Measurements from ENCODE around the gene LVRN. TPM values are rescaled to one million over a fixed set of nuclear protein-coding genes. Genes with fewer than 3 reads are reported as not detected.

The LVRN gene
- total and polyA plus RNA-seq, 2 of the 13 experiments (the other 11 are each of a cell fraction or from before 2014, with no cell fraction given), result 0.09 to 0.20 TPM

- TF ChIP-seq PLSCR1 (CRISPR knock-in tag; IDR thresholded peaks at IDR 0.05; ENCODE audit: borderline replicate concordance) (no peak), FLYWCH1 (CRISPR knock-in tag; IDR thresholded peaks at IDR 0.05) (no peak), ZNF644 (CRISPR knock-in tag; IDR thresholded peaks at IDR 0.05; ENCODE audit: low read depth) (no peak), GFI1 (CRISPR knock-in tag; IDR thresholded peaks at IDR 0.05; ENCODE audit: borderline replicate concordance) (no peak)
- no peak overlapping the region for H3K4me2 ChIP-seq (ENCODE audit: low read depth, low read length)
- H3K36me3 ChIP-seq (replicated peaks in 1 of 2; ENCODE audit: control insufficient read depth in 1 of 2, insufficient read depth in 2 of 2, low read length in 2 of 2), result no peaks in the 10 kb centered on the region
- DNase-seq (ENCODE audit: low spot score), result no peak
- CTCF ChIA-PET (ENCODE audit: low intra/inter-chr PET ratio, low total read pairs), result no interaction called here
- 70% methylated on average over 6 of the region's 6 CpGs for WGBS (ENCODE audit: low lambda C conversion rate)
- BruUV-seq (replicated peaks), result no TSS peak
- H3K27me3 ChIP-seq (ENCODE audit: control insufficient read depth in 1 of 2, insufficient read depth in 2 of 2, low read length in 2 of 2), result no peaks in the 10 kb centered on the region; a peak in 1 of 5 replicates
- POLR2A ChIA-PET, result no interaction called here
- ATAC-seq, result no peak
- no peak overlapping the region for H3K9ac ChIP-seq (ENCODE audit: insufficient read depth, low read depth, low read length)
- H2AFZ ChIP-seq (ENCODE audit: low read length), result no peak overlapping the region
- no peak for FAIRE-seq
- intact Hi-C loops (cut with micrococcal nuclease; ENCODE audit: unreplicated experiment), result no loop called here
- no peaks in the 10 kb centered on the region for H3K79me2 ChIP-seq (ENCODE audit: insufficient read depth, low read length)
- H3K9me3 ChIP-seq (ENCODE audit: low read length), result no peaks in the 10 kb centered on the region
- no peak overlapping the region for H3K27ac ChIP-seq (ENCODE audit: extremely low read length, insufficient read depth, low read length)
- H3K4me1 ChIP-seq (ENCODE audit: insufficient read depth, low read length), result no peaks in the 10 kb centered on the region
- H3K4me3 ChIP-seq (replicated peaks in 1 of 3; ENCODE audit: insufficient read depth in 1 of 3, low read depth in 2 of 3, low read length in 3 of 3), result no peak overlapping the region
- no peaks in the 10 kb centered on the region; the same call in 1 of the 2 replicates for H4K20me1 ChIP-seq (ENCODE audit: insufficient read depth, low read length)
- in situ Hi-C loops (cut with HindIII; ENCODE audit: extremely low pct_ligation_motif_present, low pct_unique_long_range_greater_than_20kb), result no loop called here
Measured at GRCh38 chr5:115932991-115933390, 29.3 kb upstream of the LVRN start.

DNA sequence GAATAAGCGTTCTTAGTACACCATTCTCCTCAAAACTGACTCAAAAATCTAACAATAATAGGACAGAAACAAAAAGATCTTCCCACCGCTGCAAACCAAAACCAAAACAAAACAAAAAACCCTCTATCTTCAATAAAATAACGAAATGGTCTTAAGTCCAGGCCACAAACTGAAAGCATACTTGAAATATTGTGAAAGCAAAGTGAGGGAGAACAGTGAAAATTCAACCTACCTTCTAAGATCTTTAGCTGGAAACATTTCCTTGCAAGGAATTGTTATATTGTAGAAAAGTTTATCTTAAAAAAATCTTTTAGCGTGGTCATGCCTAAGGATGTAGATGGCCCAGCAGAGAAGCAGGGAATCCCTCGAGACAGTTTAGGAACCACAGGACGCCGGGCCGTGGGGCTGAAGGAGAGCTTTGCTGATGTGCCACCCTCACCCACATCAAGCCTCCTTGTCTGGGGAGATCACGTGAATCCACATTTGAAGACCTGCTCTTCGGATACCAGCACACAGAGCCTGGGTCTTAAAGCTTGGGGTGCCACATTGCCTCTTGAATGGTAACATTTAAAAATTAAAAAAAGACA is 27.8 kb upstream of the LVRN start:
- no peak overlapping the region for H3K27ac ChIP-seq (ENCODE audit: extremely low read length, insufficient read depth, low read length)
- no peak overlapping the region for H3K4me2 ChIP-seq (ENCODE audit: low read depth, low read length)
- ATAC-seq, result no peak
- CTCF ChIA-PET (ENCODE audit: low intra/inter-chr PET ratio, low total read pairs), result no interaction called here
- no TSS peak for BruUV-seq (replicated peaks)
- POLR2A ChIA-PET, result no interaction called here
- DNase-seq (ENCODE audit: low spot score), result no peak
- no peaks in the 10 kb centered on the region for H3K4me1 ChIP-seq (ENCODE audit: insufficient read depth, low read length)
- no peak overlapping the region for H3K4me3 ChIP-seq (replicated peaks in 1 of 3; ENCODE audit: insufficient read depth in 1 of 3, low read depth in 2 of 3, low read length in 3 of 3)
- intact Hi-C loops (cut with micrococcal nuclease; ENCODE audit: unreplicated experiment) (no loop called here), in situ Hi-C loops (cut with HindIII; ENCODE audit: extremely low pct_ligation_motif_present, low pct_unique_long_range_greater_than_20kb) (no loop called here)
- H3K9ac ChIP-seq (ENCODE audit: insufficient read depth, low read depth, low read length), result no peak overlapping the region
- no peaks in the 10 kb centered on the region for H3K9me3 ChIP-seq (ENCODE audit: low read length)
- H3K27me3 ChIP-seq (ENCODE audit: control insufficient read depth in 1 of 2, insufficient read depth in 2 of 2, low read length in 2 of 2), result no peaks in the 10 kb centered on the region; a peak in 1 of 5 replicates
- H3K36me3 ChIP-seq (replicated peaks in 1 of 2; ENCODE audit: control insufficient read depth in 1 of 2, insufficient read depth in 2 of 2, low read length in 2 of 2), result no peaks in the 10 kb centered on the region
- H2AFZ ChIP-seq (ENCODE audit: low read length), result no peak overlapping the region
- 36% methylated on average over 10 of the region's 10 CpGs for WGBS (ENCODE audit: low lambda C conversion rate)
- H4K20me1 ChIP-seq (ENCODE audit: insufficient read depth, low read length), result no peaks in the 10 kb centered on the region; the same call in 1 of the 2 replicates
- H3K79me2 ChIP-seq (ENCODE audit: insufficient read depth, low read length), result no peaks in the 10 kb centered on the region
- no peak for FAIRE-seq
- TF ChIP-seq AGO1 (IDR thresholded peaks at IDR 0.05; ENCODE audit: low read depth, low read length, poor library complexity, severe bottlenecking), result no peak
- no peak for TF ChIP-seq MED13 (CRISPR knock-in tag; IDR thresholded peaks at IDR 0.05)
- TF ChIP-seq, protein P1, sequence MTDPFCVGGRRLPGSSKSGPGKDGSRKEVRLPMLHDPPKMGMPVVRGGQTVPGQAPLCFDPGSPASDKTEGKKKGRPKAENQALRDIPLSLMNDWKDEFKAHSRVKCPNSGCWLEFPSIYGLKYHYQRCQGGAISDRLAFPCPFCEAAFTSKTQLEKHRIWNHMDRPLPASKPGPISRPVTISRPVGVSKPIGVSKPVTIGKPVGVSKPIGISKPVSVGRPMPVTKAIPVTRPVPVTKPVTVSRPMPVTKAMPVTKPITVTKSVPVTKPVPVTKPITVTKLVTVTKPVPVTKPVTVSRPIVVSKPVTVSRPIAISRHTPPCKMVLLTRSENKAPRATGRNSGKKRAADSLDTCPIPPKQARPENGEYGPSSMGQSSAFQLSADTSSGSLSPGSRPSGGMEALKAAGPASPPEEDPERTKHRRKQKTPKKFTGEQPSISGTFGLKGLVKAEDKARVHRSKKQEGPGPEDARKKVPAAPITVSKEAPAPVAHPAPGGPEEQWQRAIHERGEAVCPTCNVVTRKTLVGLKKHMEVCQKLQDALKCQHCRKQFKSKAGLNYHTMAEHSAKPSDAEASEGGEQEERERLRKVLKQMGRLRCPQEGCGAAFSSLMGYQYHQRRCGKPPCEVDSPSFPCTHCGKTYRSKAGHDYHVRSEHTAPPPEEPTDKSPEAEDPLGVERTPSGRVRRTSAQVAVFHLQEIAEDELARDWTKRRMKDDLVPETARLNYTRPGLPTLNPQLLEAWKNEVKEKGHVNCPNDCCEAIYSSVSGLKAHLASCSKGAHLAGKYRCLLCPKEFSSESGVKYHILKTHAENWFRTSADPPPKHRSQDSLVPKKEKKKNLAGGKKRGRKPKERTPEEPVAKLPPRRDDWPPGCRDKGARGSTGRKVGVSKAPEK (CRISPR knock-in tag; IDR thresholded peaks at IDR 0.05; ENCODE audit: borderline replicate concordance), result no peak
- TF ChIP-seq HIVEP1 (CRISPR knock-in tag; IDR thresholded peaks at IDR 0.05), result no peak
- TF ChIP-seq ZNF615 (CRISPR knock-in tag; IDR thresholded peaks at IDR 0.05; ENCODE audit: borderline replicate concordance), result no peak
- TF ChIP-seq, protein P2, sequence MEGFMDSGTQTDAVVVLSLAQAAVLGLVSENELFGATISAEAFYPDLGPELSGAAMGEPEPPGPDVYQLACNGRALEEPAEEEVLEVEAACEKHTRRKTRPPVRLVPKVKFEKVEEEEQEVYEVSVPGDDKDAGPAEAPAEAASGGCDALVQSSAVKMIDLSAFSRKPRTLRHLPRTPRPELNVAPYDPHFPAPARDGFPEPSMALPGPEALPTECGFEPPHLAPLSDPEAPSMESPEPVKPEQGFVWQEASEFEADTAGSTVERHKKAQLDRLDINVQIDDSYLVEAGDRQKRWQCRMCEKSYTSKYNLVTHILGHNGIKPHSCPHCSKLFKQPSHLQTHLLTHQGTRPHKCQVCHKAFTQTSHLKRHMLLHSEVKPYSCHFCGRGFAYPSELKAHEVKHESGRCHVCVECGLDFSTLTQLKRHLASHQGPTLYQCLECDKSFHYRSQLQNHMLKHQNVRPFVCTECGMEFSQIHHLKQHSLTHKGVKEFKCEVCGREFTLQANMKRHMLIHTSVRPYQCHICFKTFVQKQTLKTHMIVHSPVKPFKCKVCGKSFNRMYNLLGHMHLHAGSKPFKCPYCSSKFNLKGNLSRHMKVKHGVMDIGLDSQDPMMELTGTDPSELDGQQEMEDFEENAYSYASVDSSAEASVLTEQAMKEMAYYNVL (CRISPR knock-in tag; IDR thresholded peaks at IDR 0.05; ENCODE audit: borderline replicate concordance), result no peak
